Epithelial cell of prostate (primary cell): Measurements from ENCODE around the gene METTL1.
"Not testable (repeated sequence)": the region's sequence is repeated elsewhere in the genome, so short reads cannot be mapped to it uniquely, and the experiment has no call there.

Source experiments
- DNase-seq: peaks from one replicate; pipeline ENCODE4 v3.0.0-alpha.2; 2011; ENCODE audit warnings: low read depth, low spot score
- H3K27ac ChIP-seq: fragments of 450-650 bp; 2 replicates; pipeline ENCODE4 v1.5.1; 2017; ENCODE audit warnings: mild to moderate bottlenecking

The METTL1 gene

GRCh38 chr12:57771873-57772428 lies at the start of gene METTL1:
TSS of gene METTL1 (minus strand) at chr12:57772105. CDS start at chr12:57772083, 22 bp downstream.
- peak within 1 kb of the TSS; percentile 82 for H3K27ac ChIP-seq
- DNase-seq, result peak; percentile 83

GRCh38 chr12:57821015-57821414 lies 49.1 kb upstream of the METTL1 start:
- not testable (repeated sequence) for DNase-seq, H3K27ac ChIP-seq

DNA sequence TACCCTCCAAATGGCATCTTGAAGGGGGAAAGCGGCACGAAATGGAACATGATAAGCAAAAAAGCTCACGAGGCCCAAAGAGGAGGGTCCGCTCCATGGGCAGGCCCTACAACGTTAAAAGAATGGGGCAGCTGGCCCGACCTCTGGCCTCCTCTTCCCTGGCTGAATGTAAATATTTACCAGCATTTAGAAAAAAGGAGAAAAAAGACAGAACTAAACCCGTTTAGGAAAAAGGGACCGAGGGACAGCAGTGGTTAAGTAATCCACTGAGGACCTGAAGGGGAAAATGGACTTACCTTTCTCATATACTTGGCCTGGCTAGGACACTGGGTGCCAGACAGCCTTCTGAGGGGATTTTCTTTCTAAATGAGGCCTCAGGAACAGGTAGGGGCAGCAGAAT lies 48.2 kb upstream of the METTL1 start:
- H3K27ac ChIP-seq, DNase-seq: not testable (repeated sequence)

- not testable (repeated sequence) for DNase-seq, H3K27ac ChIP-seq
These were observed 46.1 kb upstream of the METTL1 start for GRCh38 chr12:57817990-57818331.

- DNase-seq, result no peak
- H3K27ac ChIP-seq, result no peak overlapping the region
These were observed 45.5 kb upstream of the METTL1 start for GRCh38 chr12:57817261-57817989.

DNA sequence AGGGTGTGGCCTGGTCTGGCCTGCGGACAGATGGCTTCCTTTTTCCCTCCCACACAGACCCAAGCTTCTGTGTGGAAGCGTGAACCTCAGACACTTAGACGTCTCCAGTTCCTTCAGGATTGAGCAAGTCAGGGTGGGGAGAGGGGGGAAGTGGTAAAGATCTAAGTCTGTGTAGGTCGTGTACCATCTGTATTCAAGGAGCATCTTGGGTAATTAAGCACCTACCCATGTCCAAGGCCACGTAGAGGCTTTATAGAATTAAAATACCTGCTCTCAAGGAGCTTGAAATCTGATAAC lies 44.9 kb upstream of the METTL1 start:
- no peak for DNase-seq
- H3K27ac ChIP-seq, result no peak overlapping the region

DNA sequence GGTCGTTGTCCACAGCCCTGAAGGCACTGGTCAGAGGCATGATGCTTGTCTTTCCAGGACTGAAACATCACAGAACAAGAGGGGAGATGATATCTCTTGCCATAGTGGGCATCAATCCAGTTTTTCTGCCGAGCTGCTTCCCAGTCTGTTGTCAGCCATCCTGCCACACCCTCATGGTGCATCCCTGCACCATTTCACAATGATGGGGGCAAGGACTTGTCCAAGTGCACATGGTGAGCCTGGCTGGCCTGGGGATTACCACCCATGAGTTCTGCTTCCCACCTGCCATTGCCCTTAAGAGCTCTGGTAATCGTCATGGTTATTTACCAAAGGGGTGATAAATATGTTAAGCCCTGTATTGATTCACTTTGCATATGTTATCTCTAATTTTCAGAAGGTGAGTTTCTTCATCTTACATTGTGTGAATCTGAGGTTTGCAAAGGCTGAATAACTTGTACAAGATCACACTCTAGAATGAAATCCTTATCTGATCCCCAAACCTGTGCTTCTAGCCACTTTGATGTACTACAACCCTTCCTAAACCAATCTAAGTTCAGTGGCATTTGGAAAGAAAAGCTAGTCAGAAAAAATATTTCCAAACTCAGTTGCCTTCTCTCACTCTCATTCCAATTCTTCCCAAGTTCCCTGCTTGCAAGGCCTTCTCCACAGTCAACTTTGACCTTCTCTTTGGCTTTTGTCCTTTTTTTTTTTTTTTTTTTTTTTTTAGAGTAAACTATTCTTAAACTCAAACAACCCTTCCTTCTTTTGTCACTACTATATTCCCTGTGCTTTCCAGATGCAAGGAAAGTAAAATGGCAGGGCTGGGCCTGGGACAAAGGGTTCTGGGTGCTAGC lies 44.3 kb upstream of the METTL1 start:
- H3K27ac ChIP-seq, result no peak overlapping the region
- no peak for DNase-seq

DNA sequence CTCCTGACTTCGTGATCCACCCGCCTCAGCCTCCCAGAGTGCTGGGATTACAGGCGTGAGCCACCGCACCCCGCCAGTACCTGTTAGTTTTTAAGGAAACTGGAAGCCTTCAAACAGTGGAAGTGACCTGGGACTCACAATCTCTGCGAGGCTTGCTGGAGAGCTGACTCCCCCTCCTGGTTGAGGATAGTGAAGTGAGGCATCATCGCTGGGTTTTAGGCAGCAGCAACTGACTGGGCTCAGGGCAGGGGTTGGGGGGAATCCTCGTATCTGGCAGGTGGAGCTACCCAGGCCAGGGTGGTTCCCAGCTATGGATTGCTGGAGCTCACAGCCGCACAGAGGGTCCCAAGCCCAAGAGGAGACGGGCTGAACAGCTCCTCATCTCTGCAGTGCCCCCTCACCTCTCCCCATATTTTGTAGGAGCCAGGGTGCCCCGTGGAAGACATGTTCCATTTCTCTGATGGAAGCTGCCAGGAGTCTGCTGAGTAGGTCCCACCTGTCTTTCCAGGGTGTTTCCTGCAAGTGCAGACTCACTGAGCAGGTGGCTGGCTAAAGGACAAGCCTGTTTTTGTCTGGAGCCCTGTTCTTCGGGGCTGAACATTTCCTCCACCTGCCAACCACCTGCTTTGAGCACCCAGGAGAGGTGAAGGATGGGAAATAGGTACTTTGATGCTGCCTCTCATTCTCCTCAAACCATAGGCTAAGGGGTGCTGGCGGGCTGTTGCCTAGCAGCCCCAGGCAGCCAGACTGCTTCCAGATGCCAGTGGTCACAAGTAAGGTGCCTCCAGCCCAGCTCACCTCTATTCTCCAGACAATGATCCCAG lies 43.5 kb upstream of the METTL1 start:
- H3K27ac ChIP-seq, result no peak overlapping the region
- no peak for DNase-seq

- no peak for DNase-seq
- no peak overlapping the region for H3K27ac ChIP-seq
These were observed 42.3 kb upstream of the METTL1 start for GRCh38 chr12:57813971-57814772.

GRCh38 chr12:57813111-57813970 lies 41.4 kb upstream of the METTL1 start:
- no peak overlapping the region for H3K27ac ChIP-seq
- no peak for DNase-seq

DNA sequence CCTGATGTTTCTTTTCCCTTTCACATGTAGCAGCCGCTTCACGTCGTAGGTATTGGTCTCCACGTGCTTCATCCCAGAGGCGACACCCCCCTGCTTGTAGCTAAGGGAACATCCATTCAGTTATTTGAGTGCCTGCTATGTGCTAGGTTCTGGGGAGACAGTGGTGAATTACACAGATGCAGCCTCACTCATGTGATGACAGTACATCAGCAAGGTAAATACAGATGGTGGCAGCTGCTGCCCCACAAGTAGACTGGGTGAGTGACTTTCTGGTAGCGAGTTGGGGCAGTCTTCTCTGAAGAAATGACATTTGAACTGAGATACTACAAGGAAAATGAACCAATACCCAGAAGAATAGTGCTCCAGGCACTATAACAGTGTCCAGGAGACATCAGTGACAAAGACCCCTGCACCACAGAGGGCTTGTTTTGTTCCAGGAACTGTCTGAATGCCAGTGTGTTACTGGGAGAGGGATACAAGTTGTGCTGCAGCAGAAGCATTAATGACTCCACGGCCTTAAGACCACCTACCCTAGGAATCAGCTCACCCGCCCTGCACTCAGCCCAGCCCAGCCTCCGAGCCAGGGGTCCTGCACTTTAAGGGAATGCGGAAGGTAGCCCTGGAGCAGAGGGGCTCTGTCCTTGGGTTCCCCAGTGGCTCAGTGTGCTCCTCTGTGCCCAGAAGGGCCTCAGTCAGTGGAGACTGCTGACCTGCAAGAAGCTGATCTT lies 39.3 kb upstream of the METTL1 start:
- DNase-seq, result no peak
- H3K27ac ChIP-seq, result no peak overlapping the region

DNA sequence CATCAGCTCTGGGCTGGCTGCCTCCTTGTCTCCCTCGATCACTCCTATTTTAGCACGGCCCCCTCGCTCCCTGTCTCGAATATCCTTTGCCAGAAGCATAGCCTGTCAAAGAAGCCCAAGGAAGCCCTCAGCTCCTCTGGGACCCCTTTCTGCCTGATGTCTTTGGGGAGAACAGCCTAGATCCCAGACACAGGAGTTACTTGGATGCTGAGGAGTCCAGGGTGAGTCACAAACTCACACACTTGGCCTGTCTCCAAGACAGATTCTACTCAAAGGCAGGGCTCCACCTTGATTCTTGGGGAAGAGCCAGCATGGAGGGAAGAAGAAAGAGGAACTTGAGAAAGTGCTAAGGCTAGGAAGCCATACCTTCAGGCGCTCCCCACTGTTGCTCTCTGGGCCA lies 38.5 kb upstream of the METTL1 start:
- no peak overlapping the region for H3K27ac ChIP-seq
- DNase-seq, result peak; percentile 37

GRCh38 chr12:57809425-57809824 lies 37.5 kb upstream of the METTL1 start:
- DNase-seq, result no peak
- no peak overlapping the region for H3K27ac ChIP-seq

GRCh38 chr12:57808351-57808750 lies 36.4 kb upstream of the METTL1 start:
- no peak overlapping the region for H3K27ac ChIP-seq
- no peak for DNase-seq

- H3K27ac ChIP-seq, result no peak overlapping the region
- no peak for DNase-seq
These were observed 35.4 kb upstream of the METTL1 start for GRCh38 chr12:57807285-57807684.

GRCh38 chr12:57806677-57807076 lies 34.8 kb upstream of the METTL1 start:
- no peak for DNase-seq
- H3K27ac ChIP-seq, result no peak overlapping the region

- no peak for DNase-seq
- H3K27ac ChIP-seq, result no peak overlapping the region
These were observed 31.5 kb upstream of the METTL1 start for GRCh38 chr12:57803319-57803893.

DNA sequence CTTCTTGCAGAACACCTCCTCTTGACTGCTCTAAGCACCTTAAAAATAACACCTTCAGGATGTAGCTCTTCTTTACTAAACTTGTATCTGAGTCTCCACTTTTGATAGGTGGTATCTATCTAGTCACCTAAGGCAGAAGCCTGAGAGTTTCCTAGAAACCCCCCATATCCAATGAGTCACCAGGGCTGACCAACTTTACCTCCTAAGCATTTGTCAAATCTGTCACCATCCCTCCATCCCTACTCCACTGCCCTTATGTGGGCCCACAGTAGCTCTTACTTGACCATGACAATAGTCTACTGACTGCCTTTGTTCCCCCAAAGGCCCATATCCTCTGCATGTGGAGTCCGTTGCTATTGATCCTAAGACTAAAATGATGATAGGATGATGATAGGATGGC lies 30.7 kb upstream of the METTL1 start:
- no peak for DNase-seq
- H3K27ac ChIP-seq, result no peak overlapping the region
